Amygdala (tissue), 56 donors: Measurements from ENCODE around the gene CDH19.
A peak's percentile ranks its signal among the peaks of the same experiment; 100 is the strongest.

Experiments used
- DNase-seq, 56 donors: peaks; one replicate each; lab custom pipeline; 2025; lab: John Stamatoyannopoulos, UW

The CDH19 gene

GRCh38 chr18:66571845-66572244 is 32.0 kb downstream of the CDH19 start:
- peak in 2 of 56 donors; percentile 7 to 8 for DNase-seq

GRCh38 chr18:66566616-66567015 is 37.3 kb downstream of the CDH19 start:
- DNase-seq, result no peak

- no peak for DNase-seq
These were observed 39.7 kb downstream of the CDH19 start for GRCh38 chr18:66564236-66564635.

GRCh38 chr18:66562279-66562678 is 41.6 kb downstream of the CDH19 start:
- no peak for DNase-seq

GRCh38 chr18:66560094-66560493 is 43.8 kb downstream of the CDH19 start:
- DNase-seq, result peak in 12 of 56 donors; percentile 6 to 60 (median 8)

GRCh38 chr18:66558773-66559172 is 45.1 kb downstream of the CDH19 start:
- DNase-seq, result no peak

GRCh38 chr18:66557091-66557490 is 46.8 kb downstream of the CDH19 start:
- DNase-seq, result no peak

GRCh38 chr18:66555585-66555984 is 48.3 kb downstream of the CDH19 start:
- no peak for DNase-seq

- no peak for DNase-seq
These were observed 50.1 kb downstream of the CDH19 start for GRCh38 chr18:66553824-66554223.

- no peak for DNase-seq
These were observed 53.5 kb downstream of the CDH19 start for GRCh38 chr18:66550366-66550765.

GRCh38 chr18:66548747-66549146 is 55.1 kb downstream of the CDH19 start:
- DNase-seq, result no peak

GRCh38 chr18:66534110-66534509 is 69.8 kb downstream of the CDH19 start:
- no peak for DNase-seq

GRCh38 chr18:66533693-66534092 is 70.2 kb downstream of the CDH19 start:
- no peak for DNase-seq

- DNase-seq, result no peak
These were observed 80.5 kb downstream of the CDH19 start for GRCh38 chr18:66523219-66523991.

- DNase-seq, result no peak
These were observed 89.9 kb downstream of the CDH19 start for GRCh38 chr18:66513996-66514395.

- DNase-seq, result no peak
These were observed 92.1 kb downstream of the CDH19 start for GRCh38 chr18:66511792-66512191.

GRCh38 chr18:66511289-66511688 is 92.6 kb downstream of the CDH19 start:
- DNase-seq, result no peak

- no peak for DNase-seq
These were observed 93.4 kb downstream of the CDH19 start for GRCh38 chr18:66510357-66511045.

GRCh38 chr18:66508937-66509336 is 95.0 kb downstream of the CDH19 start:
- no peak for DNase-seq

GRCh38 chr18:66506178-66506577 is 97.7 kb downstream of the CDH19 start:
- DNase-seq, result no peak

- no peak for DNase-seq
These were observed 106.5 kb downstream of the CDH19 start for GRCh38 chr18:66497351-66497750.

- peak in 37 of 56 donors; percentile 0 to 70 (median 17) for DNase-seq
These were observed 108.0 kb downstream of the CDH19 start for GRCh38 chr18:66495844-66496243.
